A549 (cell line): ENCODE data around the gene SWAP70. TPM values are rescaled to one million over a fixed set of nuclear protein-coding genes. Genes with fewer than 3 reads are reported as not detected.
A peak's percentile ranks its signal among the peaks of the same experiment; 100 is the strongest.

Source experiments
- ATAC-seq, 2 experiments: fragments of 200-7000 bp in 1 of 2; fragments of >200 bp in 1 of 2; cut with Nextera tagmentation in 1 of 2; cut with Tn5 transposase in 1 of 2; 3 replicates each; pipeline versions ENCODE4 v1.8.0 to v1.9.1; 2018 to 2020; ENCODE audit warnings: mild to moderate bottlenecking in 1 of 2, moderate library complexity in 1 of 2
- CTCF ChIA-PET: fragments of 300-600 bp; sonication (Branson Sonifier 250); formaldehyde crosslinking; extraction: SDS; loops from one replicate; lab custom pipeline; 2021; ENCODE audit warnings: antibody characterized with exemption, inconsistent platforms; lab: Yijun Ruan, JAX
- POLR2A ChIA-PET: fragments of 350-600 bp; formaldehyde crosslinking; extraction: SDS; loops from one replicate; lab custom pipeline; 2021; ENCODE audit warnings: antibody characterized with exemption, inconsistent platforms; lab: Yijun Ruan, JAX
- DNase-seq, 2 experiments: peaks; one replicate each; pipeline versions ENCODE4 v3.0.0 to v3.0.0-alpha.2; 2011 to 2016; ENCODE audit warnings: low read depth in 1 of 2, low spot score in 1 of 2
- FAIRE-seq: peaks from 2 replicates; lab custom pipeline; 2011; peaks lifted over from hg19 to GRCh38; lab: Jason Lieb, UNC
- H3K27ac ChIP-seq, 2 experiments: fragments of >200 bp; sonication (Bioruptor Twin); formaldehyde crosslinking; 3 replicates each; pipeline ENCODE4 v1.5.1; 2016 to 2017
- H3K4me1 ChIP-seq: fragments of >200 bp; sonication (Bioruptor Twin); formaldehyde crosslinking; 3 replicates; pipeline ENCODE4 v1.6.1; 2016
- H3K4me2 ChIP-seq: fragments of >200 bp; sonication (Bioruptor Twin); formaldehyde crosslinking; 3 replicates; pipeline ENCODE4 v1.6.1; 2016
- H3K4me3 ChIP-seq: fragments of >200 bp; sonication (Bioruptor Twin); formaldehyde crosslinking; 3 replicates; pipeline ENCODE4 v1.5.1; 2016
- H3K9me3 ChIP-seq: fragments of >200 bp; sonication (Bioruptor Twin); formaldehyde crosslinking; 3 replicates; pipeline ENCODE4 v1.6.1; 2016
- CHD2 ChIP-seq: fragments of 150-350 bp; IDR thresholded peaks from 2 replicates; pipeline ENCODE4 v1.6.1; 2014; ENCODE audit warnings: low read length; ENCODE audit not compliant: partially characterized antibody
- CTCF ChIP-seq: fragments of >200 bp; sonication (Bioruptor Twin); formaldehyde crosslinking; IDR thresholded peaks from 3 replicates; pipeline ENCODE4 v1.5.1; 2016
- E2F6 ChIP-seq: IDR thresholded peaks from 2 replicates; pipeline ENCODE4 v1.6.1; 2012; ENCODE audit warnings: low read depth, borderline replicate concordance
- EHF ChIP-seq: fragments of 250-450 bp; sonication (Bioruptor Pico); IDR thresholded peaks from 2 replicates; pipeline ENCODE4 v1.5.0; 2020; ENCODE audit warnings: mild to moderate bottlenecking
- ELK1 ChIP-seq: fragments of 150-350 bp; IDR thresholded peaks from 2 replicates; pipeline ENCODE4 v1.6.1; 2014; ENCODE audit warnings: low read depth, mild to moderate bottlenecking, low read length
- FOXS1 ChIP-seq: fragments of 250-450 bp; sonication (Bioruptor Pico); IDR thresholded peaks from 2 replicates; pipeline ENCODE4 v1.5.0; 2020; ENCODE audit warnings: mild to moderate bottlenecking, moderate library complexity
- HEYL ChIP-seq: fragments of 250-450 bp; sonication (Bioruptor Pico); IDR thresholded peaks from 2 replicates; pipeline ENCODE4 v1.8.0; 2021; ENCODE audit warnings: mild to moderate bottlenecking, moderate library complexity
- HOXA7 ChIP-seq: fragments of 250-450 bp; sonication (Bioruptor Pico); IDR thresholded peaks from 2 replicates; pipeline ENCODE4 v1.5.0; 2020; ENCODE audit warnings: mild to moderate bottlenecking, moderate library complexity
- JUNB ChIP-seq: fragments of >200 bp; sonication (Bioruptor Twin); formaldehyde crosslinking; IDR thresholded peaks from 2 replicates; pipeline ENCODE4 v1.6.1; 2016
- KDM5A ChIP-seq: fragments of 200-600 bp; sonication (generic); IDR thresholded peaks from 2 replicates; pipeline ENCODE4 v1.6.1; 2016; ENCODE audit warnings: antibody characterized with exemption, mild to moderate bottlenecking
- MAX ChIP-seq: IDR thresholded peaks from 2 replicates; pipeline ENCODE4 v1.6.1; 2012
- MAZ ChIP-seq: fragments of 150-350 bp; IDR thresholded peaks from 2 replicates; pipeline ENCODE4 v1.6.1; 2014; ENCODE audit warnings: antibody characterized with exemption, low read depth, low read length, borderline replicate concordance
- POLR2AphosphoS2 ChIP-seq: conservative IDR thresholded peaks from 2 replicates; pipeline ENCODE4 v1.6.1; 2012; ENCODE audit warnings: low read length, improper control_type of control experiment, inconsistent platforms
- RFX5 ChIP-seq: fragments of 450-650 bp; IDR thresholded peaks from 2 replicates; pipeline ENCODE4 v1.7.1; 2014; ENCODE audit warnings: antibody characterized with exemption, mild to moderate bottlenecking, moderate library complexity
- ZC3H11A ChIP-seq: fragments of 450-650 bp; IDR thresholded peaks from 2 replicates; pipeline ENCODE4 v1.6.1; 2014; ENCODE audit warnings: antibody characterized with exemption, mild to moderate bottlenecking
- ZFP36 ChIP-seq: fragments of 450-650 bp; IDR thresholded peaks from 2 replicates; pipeline ENCODE4 v1.6.1; 2014; ENCODE audit warnings: borderline replicate concordance; ENCODE audit not compliant: partially characterized antibody
- WGBS: methylation state at CpG from one replicate; pipeline ENCODE4 v1.1.6; 2017; ENCODE audit errors: missing lambda C conversion rate; 5-methylcytosine and 5-hydroxymethylcytosine counted together
- polyA plus RNA-seq, 4 experiments: library from polyadenylated mRNA; depleted of rRNA in 3 of 4; stranded (reverse); fragments of >200 nt; fragmentation: RNase III in 1 of 4; extraction: RNeasy Plus Mini Kit Qiagen cat#74134 plus additional on column Dnase treatment in 1 of 4; gene quantifications; 2 replicates in 3 of 4; 3 replicates in 1 of 4; pipeline ENCODE4 v1.2.3, GENCODE V29; 2011 to 2017

Gene SWAP70
- polyA plus RNA-seq, 2 of the 4 experiments (the other 2 are of a cell fraction) = 24.5 to 25.5 TPM

- no peak for ATAC-seq
- peaks cover 31% of the 10 kb centered on the region for H3K4me1 ChIP-seq
These were observed 86.7 kb downstream of the SWAP70 start for GRCh38 chr11:9750551-9750950.

GRCh38 chr11:9752091-9752490 lies 88.2 kb downstream of the SWAP70 start:
- ChIA-PET CTCF (interaction anchor here (1.1 to 4.7 kb wide), 2 partner anchors 139 to 555 kb away, joined by 3 to 29 read pairs; no protein-coding TSS in a partner anchor), POLR2A (no interaction called here)
- H3K4me1 ChIP-seq = peaks cover 35% of the 10 kb centered on the region
- no peak for FAIRE-seq
- no peak overlapping the region for H3K27ac ChIP-seq
- H3K9me3 ChIP-seq = no peaks in the 10 kb centered on the region
- 87% methylated on average over 3 of the region's 3 CpGs for WGBS
- no peak for DNase-seq
- ATAC-seq = no peak
- TF ChIP-seq E2F6 (no peak), CHD2 (no peak), HEYL (CRISPR knock-in tag) (no peak), KDM5A (no peak)
- TF ChIP-seq, all 56 proteins: peak for 0
- Histone ChIP-seq H3K4me3 (no peak overlapping the region), H3K4me2 (no peak overlapping the region)

More at GRCh38 chr11:9750551-9750950, 86.7 kb downstream of the SWAP70 start:
- FAIRE-seq = no peak
- H3K9me3 ChIP-seq = no peaks in the 10 kb centered on the region
- DNase-seq = no peak
- H3K4me2 ChIP-seq = no peak overlapping the region
- no peak overlapping the region for H3K27ac ChIP-seq
- POLR2A ChIA-PET = interaction anchor here (1.3 kb wide), 1 partner anchor 138 kb away, joined by 3 read pairs; no protein-coding TSS in a partner anchor
- WGBS = 94% methylated on average over 4 of the region's 4 CpGs
- TF ChIP-seq FOXS1 (CRISPR knock-in tag) = no peak
- CTCF ChIA-PET = interaction anchor here (0.9 to 8.3 kb wide), 8 partner anchors 9 to 646 kb away, joined by 3 to 100 read pairs (median 14); partner anchors contain the start of gene ADM
- H3K4me3 ChIP-seq = no peak overlapping the region

GRCh38 chr11:9753021-9753420 lies 89.1 kb downstream of the SWAP70 start:
- FAIRE-seq (no peak), DNase-seq (no peak), ATAC-seq (no peak)
- Histone ChIP-seq H3K4me2 (peak overlapping the region; percentile 36), H3K9me3 (no peaks in the 10 kb centered on the region), H3K4me3 (no peak overlapping the region), H3K27ac (peak overlapping the region in 1 of 2 experiments; percentile 24; a peak in 3 of 6 replicates), H3K4me1 (peaks cover 40% of the 10 kb centered on the region)
- ChIA-PET POLR2A (interaction anchor here (1.2 kb wide), 1 partner anchor 556 kb away, joined by 3 read pairs; no protein-coding TSS in a partner anchor), CTCF (interaction anchor here (4.7 kb wide), 1 partner anchor 140 kb away, joined by 29 read pairs; no protein-coding TSS in a partner anchor)
- TF ChIP-seq RFX5 = no peak
- no peak for TF ChIP-seq ZC3H11A
- no peak for TF ChIP-seq CTCF
- TF ChIP-seq CHD2 = no peak
- TF ChIP-seq ELK1 = no peak
- no peak for TF ChIP-seq MAZ
- no peak for TF ChIP-seq HEYL (CRISPR knock-in tag)
- no peak for TF ChIP-seq JUNB
- no peak for TF ChIP-seq POLR2AphosphoS2
- no peak for TF ChIP-seq ZFP36
- no peak for TF ChIP-seq EHF (CRISPR knock-in tag)
- TF ChIP-seq MAX = no peak
- no peak for TF ChIP-seq HOXA7
- 40% methylated on average over 3 of the region's 3 CpGs for WGBS
